Endothelial cell of umbilical vein (primary cell): Measurements from ENCODE around the gene HERPUD1.

Experiments used
- CTCF ChIP-seq, 2 donors: IDR thresholded peaks; 1 replicate in 1 of 2; 2 replicates in 1 of 2; pipeline ENCODE4 v1.5.1; 2011; ENCODE audit warnings: low read length in 2 of 2, mild to moderate bottlenecking in 2 of 2, moderate library complexity in 2 of 2, control low read depth in 1 of 2, inconsistent platforms in 1 of 2, low read depth in 1 of 2; ENCODE audit not compliant: insufficient read depth in 1 of 2; ENCODE audit errors: extremely low read depth in 1 of 2
- EZH2 ChIP-seq: IDR thresholded peaks from 2 replicates; pipeline ENCODE4 v1.6.1; 2012; ENCODE audit warnings: borderline replicate concordance, low read depth, mild to moderate bottlenecking, moderate library complexity, low read length, inconsistent platforms; ENCODE audit not compliant: severe bottlenecking
- FOS ChIP-seq: IDR thresholded peaks from 2 replicates; pipeline ENCODE4 v1.6.1; 2011; ENCODE audit warnings: mild to moderate bottlenecking, low read length, moderate library complexity, borderline replicate concordance; ENCODE audit not compliant: insufficient read depth
- GATA2 ChIP-seq: IDR thresholded peaks from 2 replicates; pipeline ENCODE4 v1.7.0; 2011; ENCODE audit warnings: low read depth, mild to moderate bottlenecking, moderate library complexity, mixed read lengths, low read length; ENCODE audit not compliant: insufficient read length, insufficient read depth
- JUN ChIP-seq: IDR thresholded peaks from 2 replicates; pipeline ENCODE4 v1.6.1; 2011; ENCODE audit warnings: borderline replicate concordance, low read depth; ENCODE audit not compliant: insufficient read length, insufficient read depth
- MYC ChIP-seq: IDR thresholded peaks from one replicate; pipeline ENCODE4 v1.6.1; 2011; ENCODE audit warnings: mild to moderate bottlenecking, low read depth, low read length
- POLR2A ChIP-seq: IDR thresholded peaks from 2 replicates; pipeline ENCODE4 v1.6.1; 2012; ENCODE audit warnings: low read depth, mild to moderate bottlenecking, control low read depth, low read length
- POLR2AphosphoS5 ChIP-seq: IDR thresholded peaks from 2 replicates; pipeline ENCODE4 v1.6.1; 2012; ENCODE audit warnings: low read depth, mild to moderate bottlenecking, control low read depth, low read length, moderate library complexity; ENCODE audit not compliant: insufficient read depth
- TF ChIP-seq, protein P1 (sequence below): IDR thresholded peaks from 2 replicates; pipeline ENCODE4 v1.6.1; 2011; ENCODE audit not compliant: insufficient read depth, insufficient read length

DNA sequence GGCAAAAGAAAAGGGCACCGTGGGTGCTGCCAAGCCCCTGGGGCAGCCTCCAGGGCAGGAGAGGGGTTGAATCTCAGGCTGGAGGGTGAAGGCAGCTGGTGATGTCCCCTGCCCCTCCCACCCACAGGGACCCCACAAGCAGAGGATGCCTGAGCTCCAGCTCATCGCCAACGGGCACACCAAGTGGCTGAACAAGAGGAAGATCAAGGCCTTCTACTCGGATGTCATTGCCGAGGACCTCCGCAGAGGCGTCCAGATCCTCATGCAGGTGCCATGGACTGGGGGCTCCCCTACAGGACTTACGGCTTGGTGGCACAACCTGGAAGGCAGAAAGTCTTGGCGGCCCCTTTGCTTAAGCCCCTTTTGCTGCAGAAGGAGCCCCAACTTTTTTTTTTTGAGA lies 45.1 kb upstream of the HERPUD1 start:
- TF ChIP-seq POLR2AphosphoS5 (no peak), POLR2A (no peak), EZH2 (no peak), CTCF (IDR thresholded peaks at IDR 0.05; ENCODE audit: extremely low read depth in 1 of 2, insufficient read depth in 1 of 2, low read depth in 1 of 2, low read length in 2 of 2) (no peak), FOS (no peak), JUN (no peak), GATA2 (no peak), MYC (no peak)
- TF ChIP-seq, protein P1, sequence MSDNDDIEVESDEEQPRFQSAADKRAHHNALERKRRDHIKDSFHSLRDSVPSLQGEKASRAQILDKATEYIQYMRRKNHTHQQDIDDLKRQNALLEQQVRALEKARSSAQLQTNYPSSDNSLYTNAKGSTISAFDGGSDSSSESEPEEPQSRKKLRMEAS, result no peak
